ENCODE data around the gene SGCA.

- TF ChIP-seq CTCF (conservative IDR thresholded peaks at IDR 0.05; ENCODE audit: low read length) (no peak), EZH2phosphoT487 (IDR thresholded peaks at IDR 0.05; ENCODE audit: borderline replicate concordance, low read depth, low read length) (no peak)
Observed at GRCh38 chr17:50144355-50144754, 21.4 kb upstream of the SGCA start.
